Ovary (tissue), 3 donors: ENCODE results near the gene PRM1.

Experiments
- EP300 ChIP-seq: sonication (generic); formaldehyde crosslinking; IDR thresholded peaks from one replicate; pipeline ENCODE4 v1.6.1; 2017; ENCODE audit warnings: antibody characterized with exemption
- POLR2A ChIP-seq: fragments of 450-650 bp; IDR thresholded peaks from one replicate; pipeline ENCODE4 v1.6.1; 2017; ENCODE audit warnings: antibody characterized with exemption, mild to moderate bottlenecking, moderate library complexity
- TF ChIP-seq, protein P1 (sequence below), 3 donors: fragments of 450-650 bp in 2 of 3; fragments of 200-600 bp in 1 of 3; IDR thresholded peaks; one replicate each; pipeline versions ENCODE4 v1.5.1 to v1.8.0; 2016 to 2022; ENCODE audit warnings: antibody characterized with exemption in 3 of 3, mild to moderate bottlenecking in 1 of 3
- donor health status: DM: no; HTN: no; CAD: no.

DNA sequence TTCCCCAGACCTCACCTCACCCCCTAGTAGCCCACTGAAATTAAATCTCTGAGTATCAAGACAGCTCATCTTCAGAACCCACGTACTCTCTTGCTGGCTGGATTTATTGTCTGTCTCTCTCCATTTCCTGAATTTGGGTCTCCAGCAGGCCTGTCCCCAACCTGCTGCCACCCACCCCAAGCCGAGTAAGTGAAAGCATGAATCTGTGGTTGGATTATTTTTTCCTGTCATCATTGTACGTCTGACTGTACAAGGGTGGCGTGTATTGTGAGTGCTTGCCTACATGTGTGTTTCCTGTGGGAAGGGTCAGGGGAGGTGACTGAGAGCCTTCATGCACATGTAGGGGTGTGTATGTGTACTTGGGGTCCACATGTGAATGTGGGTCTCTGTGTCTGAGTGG, 17.4 kb downstream of the PRM1 start:
- TF ChIP-seq, protein P1, sequence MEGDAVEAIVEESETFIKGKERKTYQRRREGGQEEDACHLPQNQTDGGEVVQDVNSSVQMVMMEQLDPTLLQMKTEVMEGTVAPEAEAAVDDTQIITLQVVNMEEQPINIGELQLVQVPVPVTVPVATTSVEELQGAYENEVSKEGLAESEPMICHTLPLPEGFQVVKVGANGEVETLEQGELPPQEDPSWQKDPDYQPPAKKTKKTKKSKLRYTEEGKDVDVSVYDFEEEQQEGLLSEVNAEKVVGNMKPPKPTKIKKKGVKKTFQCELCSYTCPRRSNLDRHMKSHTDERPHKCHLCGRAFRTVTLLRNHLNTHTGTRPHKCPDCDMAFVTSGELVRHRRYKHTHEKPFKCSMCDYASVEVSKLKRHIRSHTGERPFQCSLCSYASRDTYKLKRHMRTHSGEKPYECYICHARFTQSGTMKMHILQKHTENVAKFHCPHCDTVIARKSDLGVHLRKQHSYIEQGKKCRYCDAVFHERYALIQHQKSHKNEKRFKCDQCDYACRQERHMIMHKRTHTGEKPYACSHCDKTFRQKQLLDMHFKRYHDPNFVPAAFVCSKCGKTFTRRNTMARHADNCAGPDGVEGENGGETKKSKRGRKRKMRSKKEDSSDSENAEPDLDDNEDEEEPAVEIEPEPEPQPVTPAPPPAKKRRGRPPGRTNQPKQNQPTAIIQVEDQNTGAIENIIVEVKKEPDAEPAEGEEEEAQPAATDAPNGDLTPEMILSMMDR (IDR thresholded peaks at IDR 0.05), result no peak
- no peak for TF ChIP-seq POLR2A
- no peak for TF ChIP-seq EP300
